PC-9 (cell line): ENCODE results near the gene ITM2B.

Source experiments
- CTCF ChIP-seq: fragments of 200-600 bp; sonication (generic); conservative IDR thresholded peaks from 2 replicates; pipeline ENCODE4 v1.6.1; 2017; ENCODE audit warnings: mixed run types, antibody characterized with exemption, mild to moderate bottlenecking, moderate library complexity
- EZH2 ChIP-seq: fragments of 200-600 bp; sonication (generic); IDR thresholded peaks from 2 replicates; pipeline ENCODE4 v1.8.0; 2017; ENCODE audit warnings: antibody characterized with exemption, low read depth

DNA sequence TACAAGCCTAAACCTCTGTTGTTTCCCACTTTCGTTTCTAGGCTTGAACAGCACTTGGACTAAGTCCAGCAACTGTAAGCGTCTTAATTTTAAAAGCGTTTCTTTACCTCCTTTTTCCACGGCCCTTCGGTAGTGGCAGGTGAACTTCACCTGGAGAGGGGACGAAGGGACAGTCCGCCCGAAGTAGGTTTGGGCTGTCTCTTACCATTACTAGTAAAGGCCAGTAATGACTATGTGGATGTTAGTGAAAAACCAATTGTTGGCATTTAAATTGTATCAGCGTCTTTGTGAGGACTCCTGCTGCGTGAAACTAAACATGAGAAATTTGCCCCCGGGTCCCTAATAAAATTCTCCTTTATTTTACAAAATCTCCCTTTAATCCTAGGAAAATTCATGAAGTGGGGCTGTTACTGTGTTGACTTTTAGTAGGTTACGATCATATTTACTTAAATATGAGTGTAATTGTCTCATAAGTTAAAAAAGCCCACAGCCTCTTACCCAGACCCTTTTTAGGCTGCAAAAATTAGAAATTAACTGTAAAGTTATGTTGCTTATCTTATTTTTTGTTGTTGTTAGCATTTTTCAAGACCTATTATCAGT, 983 bp downstream of the ITM2B start:
- TF ChIP-seq CTCF (no peak), EZH2 (no peak)
